Ecto neural progenitor cell (in vitro differentiated cells): ENCODE results near the gene TGFA.

ENCODE experiments used
- DNase-seq: peaks from one replicate; pipeline ENCODE4 v3.0.0-alpha.2; 2018; ENCODE audit warnings: low spot score

TGFA gene

DNA sequence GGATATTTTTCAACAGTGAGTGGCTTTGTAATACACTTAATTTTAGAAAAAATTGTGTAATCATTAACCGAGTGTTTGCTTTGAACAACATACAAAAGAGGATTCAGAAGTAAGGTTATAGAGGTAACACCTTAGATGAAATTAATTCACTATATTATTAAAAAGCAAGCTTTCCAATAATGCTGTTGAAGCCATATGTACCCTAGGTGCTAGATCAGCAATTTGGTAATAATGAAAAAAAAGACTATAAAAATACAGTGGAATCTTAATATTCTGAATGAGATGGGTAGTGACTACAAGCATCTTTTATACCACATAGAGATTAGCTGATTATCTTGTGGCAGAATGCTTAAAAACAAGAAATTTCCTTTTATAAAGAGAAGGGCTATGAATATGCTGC is 136.6 kb downstream of the TGFA start:
- no peak for DNase-seq

GRCh38 chr2:70412294-70413070 is 141.1 kb downstream of the TGFA start:
- DNase-seq = no peak

- DNase-seq = no peak
Measured at GRCh38 chr2:70411483-70412125, 142.0 kb downstream of the TGFA start.

- no peak for DNase-seq
Measured at GRCh38 chr2:70403267-70404053, 150.2 kb downstream of the TGFA start.

DNA sequence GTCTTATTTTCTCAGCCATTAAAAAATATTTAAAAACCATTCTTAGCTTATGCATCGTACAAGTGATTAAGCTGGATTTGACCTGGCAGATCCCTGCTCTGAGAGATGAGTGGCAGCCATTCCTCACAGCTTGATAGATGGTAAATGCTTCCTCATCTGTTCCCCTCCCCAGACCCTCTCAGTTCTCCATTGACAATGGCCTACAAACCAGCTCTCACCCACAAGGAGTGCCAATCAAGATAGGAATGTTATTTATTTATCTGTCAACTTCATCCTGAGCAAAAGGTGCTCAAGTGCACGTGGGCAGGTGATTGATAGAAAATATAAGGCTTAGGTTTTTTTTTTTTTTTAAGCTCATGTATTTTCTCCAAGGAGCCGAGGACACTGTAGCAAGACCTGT is 153.1 kb downstream of the TGFA start:
- DNase-seq = no peak

DNA sequence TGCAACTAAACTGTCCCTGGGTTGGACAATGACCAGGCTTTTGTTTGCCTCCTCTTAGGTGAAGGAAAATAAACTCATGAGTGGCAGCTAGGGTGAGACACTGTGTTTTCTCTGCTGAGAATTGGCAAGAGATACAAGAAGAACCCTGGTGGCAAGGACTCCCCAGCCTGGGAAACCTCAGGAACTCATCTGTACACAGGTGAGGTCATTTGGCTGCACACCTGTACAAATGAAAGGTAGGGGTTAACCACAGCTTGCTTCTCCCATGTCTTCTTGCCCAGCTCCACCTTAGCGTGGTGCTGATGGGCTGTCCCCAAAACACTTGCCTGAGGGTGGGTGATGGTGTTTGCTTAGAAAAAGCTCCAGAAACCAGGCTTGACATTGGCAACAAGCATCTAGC is 154.6 kb downstream of the TGFA start:
- no peak for DNase-seq
